NCI-H69 (cell line): ENCODE results near the gene SAA4.
"Not testable (repeated sequence)": the region's sequence is repeated elsewhere in the genome, so short reads cannot be mapped to it uniquely, and the experiment has no call there.

Experiments used
- DNase-seq: peaks from one replicate; lab custom pipeline; 2025; lab: John Stamatoyannopoulos, UW

SAA4 gene

DNA sequence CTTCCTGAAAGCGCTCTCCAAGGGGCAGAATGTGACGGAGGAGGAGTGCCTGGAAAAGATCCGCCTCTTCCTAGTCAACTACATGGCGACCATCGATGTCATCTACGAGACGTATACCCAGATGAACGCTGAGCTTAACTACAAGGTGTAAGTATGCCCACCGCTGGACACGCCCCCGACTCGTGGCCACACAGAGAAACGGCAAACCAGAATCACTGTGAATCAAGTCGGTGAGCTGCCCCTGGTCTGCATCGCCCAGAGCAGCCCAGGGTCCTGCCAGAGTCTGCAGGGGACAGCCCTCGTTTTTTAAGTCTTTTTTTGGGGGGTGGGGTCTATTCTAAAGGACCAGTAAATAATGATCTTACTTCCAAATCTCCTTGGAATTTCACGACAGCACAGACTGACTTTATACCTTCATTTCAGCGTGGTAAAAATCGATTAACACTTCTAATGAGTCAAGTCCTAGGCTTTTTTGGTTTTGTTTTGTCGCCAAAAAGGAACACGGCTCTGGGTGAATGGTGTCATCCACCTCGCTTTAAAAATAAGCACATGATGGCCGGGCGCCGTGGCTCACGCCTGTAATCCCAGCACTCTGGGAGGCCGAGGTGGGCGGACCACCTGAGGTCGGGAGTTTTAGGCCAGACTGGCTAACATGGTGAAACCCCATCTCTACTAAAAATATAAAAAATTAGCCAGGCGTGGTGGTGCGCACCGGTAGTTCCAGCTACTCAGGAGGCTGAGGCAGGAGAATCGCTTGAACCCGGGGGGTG is 46.9 kb downstream of the SAA4 start:
- DNase-seq = not testable (repeated sequence)

DNA sequence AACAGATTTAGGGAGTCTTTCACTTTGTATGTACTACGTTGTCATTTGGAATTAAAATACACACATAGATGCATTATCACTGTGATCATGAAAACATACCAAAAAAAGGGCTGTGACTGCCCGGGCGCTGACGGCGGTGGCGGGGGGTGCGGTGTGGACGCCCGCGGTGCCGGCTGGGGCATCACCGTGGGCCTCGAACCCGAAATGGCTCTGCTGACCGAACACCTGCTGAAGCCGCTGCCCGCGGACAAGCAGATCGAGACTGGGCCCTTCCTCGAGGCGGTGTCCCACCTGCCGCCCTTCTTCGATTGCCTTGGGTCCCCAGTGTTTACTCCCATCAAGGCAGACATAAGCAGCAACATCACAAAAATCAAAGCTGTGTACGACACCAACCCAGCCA is 47.8 kb downstream of the SAA4 start:
- DNase-seq = no peak
